Duodenal mucosa (tissue), 2 donors: ENCODE data around the gene HMCN2.
"Not testable (repeated sequence)": the region's sequence is repeated elsewhere in the genome, so short reads cannot be mapped to it uniquely, and the experiment has no call there.

Source experiments
- H3K27ac ChIP-seq: one replicate; pipeline ENCODE4 v1.7.0; 2013; ENCODE audit warnings: low read depth, low read length
- H3K27me3 ChIP-seq, 2 donors: one replicate each; pipeline ENCODE4 v1.7.0; 2013; ENCODE audit warnings: low read length in 2 of 2, control low read depth in 1 of 2; ENCODE audit not compliant: insufficient read depth in 2 of 2, control insufficient read depth in 1 of 2
- H3K36me3 ChIP-seq, 2 donors: one replicate each; pipeline ENCODE4 v1.7.0; 2013; ENCODE audit warnings: low read length in 2 of 2, control low read depth in 1 of 2; ENCODE audit not compliant: insufficient read depth in 2 of 2, control insufficient read depth in 1 of 2
- H3K4me1 ChIP-seq, 2 donors: one replicate each; pipeline ENCODE4 v1.7.0; 2013; ENCODE audit warnings: low read length in 2 of 2, control low read depth in 1 of 2; ENCODE audit not compliant: insufficient read depth in 2 of 2, control insufficient read depth in 1 of 2
- H3K4me3 ChIP-seq, 2 donors: one replicate each; pipeline ENCODE4 v1.7.0; 2013; ENCODE audit warnings: low read length in 2 of 2, low read depth in 1 of 2
- H3K9ac ChIP-seq, 2 donors: one replicate each; pipeline ENCODE4 v1.7.0; 2013; ENCODE audit warnings: low read length in 2 of 2, low read depth in 1 of 2
- H3K9me3 ChIP-seq, 2 donors: one replicate each; pipeline ENCODE4 v1.7.0; 2013; ENCODE audit warnings: low read length in 2 of 2, control low read depth in 1 of 2; ENCODE audit not compliant: control insufficient read depth in 1 of 2

Gene HMCN2

DNA sequence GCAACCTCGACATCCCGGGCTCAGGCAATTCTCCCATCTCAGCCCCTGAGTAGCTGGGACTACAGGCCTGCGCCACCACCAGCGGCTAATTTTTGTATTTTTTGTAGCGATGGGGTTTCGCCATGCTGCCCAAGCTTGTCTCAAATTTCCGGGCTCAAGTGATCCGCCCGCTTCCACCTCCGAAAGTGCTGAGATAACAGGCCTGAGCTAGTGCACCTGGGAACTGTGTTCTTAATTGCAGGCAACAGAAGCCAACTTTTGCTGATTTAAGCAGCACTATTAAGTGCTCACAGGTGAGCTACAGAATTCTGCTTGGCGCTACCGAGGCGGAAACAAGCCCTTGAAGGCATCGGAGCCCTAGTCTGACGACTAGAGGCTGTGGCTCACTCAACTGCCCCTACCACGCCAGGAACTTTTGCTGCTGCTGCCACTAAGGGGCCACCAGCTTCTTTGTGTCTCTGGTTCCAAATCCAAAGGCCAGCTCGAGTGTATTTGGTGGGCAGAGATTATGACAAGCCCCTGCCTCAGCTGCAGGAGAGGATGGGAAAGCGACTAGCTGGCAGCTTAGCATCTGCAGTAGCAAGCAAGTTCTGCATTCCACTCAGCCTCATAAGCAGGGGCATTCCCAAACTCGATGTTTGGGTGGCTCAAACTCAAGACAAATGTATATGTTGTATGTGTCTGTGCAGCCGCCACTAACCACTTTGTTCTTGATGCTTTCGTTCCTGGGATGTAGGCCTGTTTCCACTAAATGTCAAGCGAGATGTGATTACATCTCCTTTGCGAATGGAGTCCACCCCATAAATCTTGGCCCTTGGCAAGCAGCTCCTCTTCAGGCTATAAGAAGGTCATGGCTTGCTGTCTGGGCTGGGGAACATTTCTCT is 10.6 kb upstream of the HMCN2 start:
- Histone ChIP-seq H3K4me3 (no peak overlapping the region), H3K36me3 (no peaks in the 10 kb centered on the region), H3K27me3 (peaks cover 3 to 4% of the 10 kb centered on the region in 2 donors), H3K9ac (no peak overlapping the region), H3K9me3 (no peaks in the 10 kb centered on the region), H3K27ac (no peak overlapping the region), H3K4me1 (no peaks in the 10 kb centered on the region)

DNA sequence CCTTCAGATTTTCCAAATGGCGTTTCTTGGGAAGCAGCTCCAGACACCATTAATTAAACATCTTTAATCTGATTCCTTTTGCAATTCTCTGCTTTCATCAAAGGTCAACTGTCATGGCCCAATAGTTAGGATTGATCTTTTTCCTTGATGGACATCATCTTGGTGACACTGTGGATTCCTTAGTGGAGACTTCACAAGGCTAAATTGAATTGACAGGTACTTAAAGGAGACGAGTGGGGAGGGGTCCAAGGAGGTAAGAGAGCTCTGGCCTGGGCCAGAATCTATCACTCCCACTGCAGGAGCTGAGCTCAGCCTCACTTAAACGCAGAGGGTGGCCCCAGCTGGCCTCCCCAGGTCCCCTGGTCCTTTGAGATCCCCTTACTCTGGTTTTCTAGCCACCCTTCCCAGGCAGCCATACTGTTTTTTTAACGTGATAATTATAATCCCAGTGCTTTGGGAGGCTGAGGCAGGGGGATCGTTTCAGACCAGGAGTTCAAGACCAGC is 9.9 kb upstream of the HMCN2 start:
- H3K9me3 ChIP-seq: no peaks in the 10 kb centered on the region
- no peak overlapping the region for H3K27ac ChIP-seq
- no peak overlapping the region for H3K4me3 ChIP-seq

DNA sequence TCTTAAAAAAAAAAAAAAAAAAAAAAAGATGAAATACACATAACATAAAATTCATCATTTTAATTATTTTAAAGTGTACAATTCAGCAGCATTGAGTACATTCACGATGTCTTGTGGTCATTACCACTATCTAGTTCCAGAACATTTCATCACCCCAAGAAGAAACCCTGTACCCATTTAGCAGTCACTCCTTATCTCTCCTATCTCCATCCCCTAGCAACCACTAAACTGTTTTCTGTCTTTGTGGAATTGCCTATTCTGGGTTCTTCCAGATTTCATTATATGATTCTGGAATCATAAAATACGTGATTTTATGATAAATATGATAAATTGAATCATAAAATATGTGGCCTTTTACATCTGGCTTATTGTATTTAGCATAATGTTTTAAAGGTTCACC is 8.9 kb upstream of the HMCN2 start:
- Histone ChIP-seq H3K27ac (no peak overlapping the region), H3K4me3 (no peak overlapping the region), H3K4me1 (no peaks in the 10 kb centered on the region), H3K9ac (no peak overlapping the region), H3K27me3 (peaks cover 4 to 6% of the 10 kb centered on the region in 2 donors), H3K36me3 (no peaks in the 10 kb centered on the region), H3K9me3 (no peaks in the 10 kb centered on the region)

More for the DNA sequence above, 9.9 kb upstream of the HMCN2 start:
- H3K9ac ChIP-seq: no peak overlapping the region
- no peaks in the 10 kb centered on the region for H3K36me3 ChIP-seq
- peaks cover 4 to 7% of the 10 kb centered on the region in 2 donors for H3K27me3 ChIP-seq
- H3K4me1 ChIP-seq: no peaks in the 10 kb centered on the region

DNA sequence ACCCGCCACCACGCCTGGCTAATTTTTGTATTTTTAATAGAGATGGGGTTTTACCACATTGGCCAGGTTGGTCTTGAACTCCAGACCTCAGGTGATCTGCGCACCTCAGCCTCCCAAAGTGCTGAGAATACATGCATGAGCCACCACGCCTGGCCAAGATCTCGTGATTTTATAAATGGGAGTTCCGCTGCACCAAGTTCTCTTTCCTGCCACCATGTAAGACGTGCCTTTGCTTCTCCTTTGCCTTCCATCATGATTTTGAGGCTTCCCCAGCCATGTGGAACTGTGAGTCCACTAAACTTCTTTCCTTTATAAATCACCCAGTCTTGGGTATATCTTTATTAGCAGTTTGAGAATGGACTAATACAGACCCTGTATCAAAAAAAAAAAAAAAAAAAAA is 7.4 kb upstream of the HMCN2 start:
- not testable (repeated sequence) for H3K4me1 ChIP-seq, H3K9me3 ChIP-seq, H3K9ac ChIP-seq, H3K27ac ChIP-seq, H3K4me3 ChIP-seq, H3K36me3 ChIP-seq
- peaks cover 8 to 14% of the 10 kb centered on the region in 2 donors for H3K27me3 ChIP-seq

DNA sequence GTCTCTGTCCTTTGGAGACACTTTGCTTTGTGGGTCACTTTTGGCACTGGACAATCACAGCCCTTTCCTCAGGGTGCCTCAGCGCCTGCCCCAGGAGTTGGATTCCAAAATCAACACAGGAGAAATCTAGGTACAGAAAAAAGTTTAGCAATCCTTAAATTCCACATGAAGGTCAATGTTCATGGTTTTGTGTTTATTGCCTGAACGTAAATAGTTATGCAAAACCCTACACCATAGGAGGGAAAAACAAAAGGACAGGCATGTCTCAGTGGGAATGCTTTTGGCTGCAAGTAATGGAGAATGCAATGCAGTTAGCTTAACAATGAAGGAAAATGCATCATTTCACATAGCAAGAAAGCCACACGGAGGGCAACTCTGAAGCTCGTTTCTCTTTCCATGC is 6.5 kb upstream of the HMCN2 start:
- Histone ChIP-seq H3K27me3 (peaks cover 17 to 23% of the 10 kb centered on the region in 2 donors), H3K27ac (no peak overlapping the region), H3K9me3 (no peaks in the 10 kb centered on the region)

DNA sequence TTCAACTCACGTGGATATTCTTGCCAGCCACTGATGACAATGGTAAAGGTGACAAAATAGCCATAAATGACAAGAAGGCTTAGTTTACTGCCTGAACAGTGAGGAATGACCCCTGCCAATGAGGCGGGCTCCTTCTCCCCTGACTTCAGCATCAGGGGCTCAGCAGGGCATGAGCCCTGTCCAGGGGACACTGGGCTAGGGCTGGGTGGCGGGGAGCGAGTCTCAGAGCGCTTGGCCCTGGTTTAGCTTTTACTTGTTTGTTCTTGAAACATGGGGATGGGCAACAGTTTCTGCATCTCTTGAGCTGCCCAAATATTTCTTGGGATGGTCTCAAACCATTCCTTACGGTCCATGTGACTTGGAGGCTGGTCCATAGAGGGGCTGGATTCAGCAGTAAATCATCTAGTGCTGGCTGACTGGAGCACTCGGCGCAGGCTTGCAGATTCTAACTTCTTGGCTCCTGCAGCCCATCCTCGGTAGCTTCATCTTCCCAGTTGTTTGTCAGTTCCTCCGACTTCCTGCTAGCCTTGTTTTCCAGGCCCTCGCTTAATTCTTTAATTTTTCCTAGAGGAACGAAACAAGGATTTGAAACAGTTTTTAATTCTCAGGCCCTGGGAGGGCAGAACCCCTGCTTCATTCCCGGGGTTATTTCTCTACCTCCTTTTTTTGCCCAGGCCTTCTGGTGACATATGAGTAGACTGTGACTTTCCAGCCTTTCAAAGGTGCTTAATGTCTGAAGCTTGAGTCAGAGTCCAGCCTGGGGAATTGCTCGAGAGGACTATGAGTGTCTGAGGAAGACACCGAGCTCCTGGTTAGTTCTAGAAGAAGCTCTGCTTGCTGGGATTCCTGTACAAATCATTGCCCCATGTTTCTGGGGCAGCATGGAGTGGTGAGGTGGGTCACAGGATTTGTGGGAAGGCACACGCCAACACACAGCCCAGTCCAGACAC is 4.5 kb upstream of the HMCN2 start:
- no peaks in the 10 kb centered on the region for H3K9me3 ChIP-seq
- peaks cover 0 to 5% of the 10 kb centered on the region in 2 donors for H3K4me1 ChIP-seq
- no peak overlapping the region for H3K27ac ChIP-seq
- no peaks in the 10 kb centered on the region for H3K36me3 ChIP-seq
- no peak overlapping the region for H3K4me3 ChIP-seq
- no peak overlapping the region for H3K9ac ChIP-seq
- peaks cover 28 to 38% of the 10 kb centered on the region in 2 donors for H3K27me3 ChIP-seq

More for the DNA sequence above, 6.5 kb upstream of the HMCN2 start:
- H3K4me3 ChIP-seq: no peak overlapping the region
- peaks cover 0 to 5% of the 10 kb centered on the region in 2 donors for H3K4me1 ChIP-seq
- no peaks in the 10 kb centered on the region for H3K36me3 ChIP-seq
- no peak overlapping the region for H3K9ac ChIP-seq

DNA sequence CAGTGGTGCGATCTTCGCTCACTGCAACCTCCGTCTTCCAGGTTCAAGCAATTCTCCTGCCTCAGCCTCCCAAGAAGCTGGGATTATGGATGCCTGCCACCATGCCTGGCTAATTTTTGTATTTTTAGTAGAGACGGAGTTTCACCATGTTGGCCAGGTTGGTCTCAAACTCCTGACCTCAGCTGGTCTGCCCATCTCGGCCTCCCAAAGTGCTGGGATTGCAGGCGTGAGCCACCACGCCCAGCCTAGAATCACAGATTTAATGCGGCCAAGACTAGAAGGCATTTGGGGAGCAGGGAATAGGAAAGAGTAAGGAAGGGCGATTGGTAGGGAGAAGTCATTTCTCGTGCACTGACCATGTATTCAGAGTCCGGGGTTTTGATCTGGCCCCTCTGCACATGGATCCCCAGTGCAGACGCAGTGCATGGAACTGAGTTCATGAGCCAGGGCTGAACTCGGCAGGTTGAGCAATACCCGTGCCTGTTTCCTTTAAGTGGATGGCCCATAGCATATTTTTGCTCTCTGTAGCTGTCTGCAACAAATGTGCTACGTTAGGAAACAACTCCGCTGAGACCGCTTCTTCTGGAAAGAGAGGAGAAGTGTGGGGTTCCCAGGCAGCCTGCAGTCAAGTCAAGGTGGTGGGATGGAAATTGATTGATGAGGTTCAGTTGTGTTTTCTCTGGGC is 3.4 kb upstream of the HMCN2 start:
- H3K27ac ChIP-seq: no peak overlapping the region
- no peak overlapping the region for H3K4me3 ChIP-seq
- peaks cover 38 to 45% of the 10 kb centered on the region in 2 donors for H3K27me3 ChIP-seq
- H3K9ac ChIP-seq: no peak overlapping the region
- no peaks in the 10 kb centered on the region for H3K36me3 ChIP-seq
- peaks cover 0 to 5% of the 10 kb centered on the region in 2 donors for H3K4me1 ChIP-seq
- no peaks in the 10 kb centered on the region for H3K9me3 ChIP-seq

DNA sequence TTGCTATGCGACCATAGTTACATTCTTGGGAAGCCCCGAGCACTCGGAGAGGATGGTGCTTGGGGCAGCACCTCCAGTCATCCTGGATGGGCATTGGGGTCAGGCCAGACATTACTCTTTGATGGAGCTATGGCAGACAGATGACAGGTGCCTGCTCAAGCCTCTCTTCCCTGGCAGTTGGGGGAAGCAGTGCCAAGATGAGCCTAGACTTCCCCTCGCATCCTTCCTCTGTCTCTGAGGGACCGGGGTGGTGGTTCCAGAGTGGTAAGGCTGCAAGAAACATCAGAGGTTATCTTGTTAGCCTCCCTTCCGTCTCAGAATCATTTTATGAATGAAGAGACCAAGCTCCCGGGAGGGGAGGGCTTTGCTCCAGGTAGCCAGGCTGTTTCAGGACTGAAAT is 2.8 kb upstream of the HMCN2 start:
- Histone ChIP-seq H3K4me3 (no peak overlapping the region), H3K9me3 (no peaks in the 10 kb centered on the region), H3K36me3 (no peaks in the 10 kb centered on the region), H3K4me1 (peaks cover 0 to 5% of the 10 kb centered on the region in 2 donors), H3K9ac (no peak overlapping the region), H3K27me3 (peaks cover 40 to 51% of the 10 kb centered on the region in 2 donors), H3K27ac (no peak overlapping the region)

DNA sequence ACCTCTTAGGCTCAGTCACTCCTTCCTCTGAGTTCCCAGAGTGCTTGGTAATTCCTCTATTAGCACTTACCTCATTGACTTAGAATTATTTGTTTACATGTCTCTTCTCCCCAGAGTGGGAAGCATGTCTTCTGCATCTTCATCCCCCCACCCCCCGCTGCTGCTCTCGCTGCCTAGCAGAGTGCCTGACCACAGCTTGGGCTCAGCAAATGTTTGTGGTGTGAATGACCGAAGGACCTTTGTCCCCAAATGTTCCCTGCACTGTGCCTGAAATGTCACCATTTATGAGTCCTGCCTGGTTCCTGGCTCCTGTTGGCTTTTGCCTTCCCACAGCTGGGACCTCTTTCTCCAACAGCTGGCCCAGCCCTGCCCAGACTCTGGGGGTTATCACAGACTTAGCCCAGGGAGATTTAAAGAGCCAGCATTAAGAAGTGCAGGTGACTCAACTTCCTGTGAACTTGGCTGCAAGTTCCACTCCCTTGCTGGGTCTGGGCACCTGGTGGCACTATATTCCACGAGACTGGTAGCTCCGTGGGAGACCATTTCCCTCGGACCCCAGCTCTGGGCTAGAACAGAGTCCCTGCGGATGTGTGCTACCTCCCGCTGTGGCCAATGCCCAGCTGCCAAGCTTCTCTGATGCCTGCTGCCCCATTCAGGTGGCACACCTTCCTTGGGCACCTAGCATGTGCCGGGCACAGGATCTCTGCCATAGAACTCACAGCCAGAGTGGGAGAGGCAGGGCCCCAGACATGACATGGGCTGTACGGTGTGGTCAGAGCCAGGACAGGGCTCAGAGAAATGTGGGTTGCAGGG is 1.8 kb upstream of the HMCN2 start:
- Histone ChIP-seq H3K4me1 (peaks cover 0 to 5% of the 10 kb centered on the region in 2 donors), H3K27ac (peak overlapping the region; percentile 10), H3K4me3 (no peak overlapping the region), H3K27me3 (peaks cover 49 to 54% of the 10 kb centered on the region in 2 donors), H3K9ac (no peak overlapping the region), H3K9me3 (no peaks in the 10 kb centered on the region), H3K36me3 (no peaks in the 10 kb centered on the region)
